GM23338 (cell line): ENCODE data around the gene TRIM28. TPM values are rescaled to one million over a fixed set of nuclear protein-coding genes. Genes with fewer than 3 reads are reported as not detected.

ENCODE experiments used
- ATAC-seq: fragments of 200-7000 bp; cut with Tn5 transposase; 3 replicates; pipeline ENCODE4 v1.9.1; 2020
- DNase-seq: peaks from one replicate; pipeline ENCODE4 v3.0.0-alpha.2; 2015; ENCODE audit warnings: low spot score
- H2AFZ ChIP-seq: fragments of 200-600 bp; sonication (generic); 2 replicates; pipeline ENCODE4 v1.8.0; 2016; ENCODE audit warnings: antibody characterized with exemption, mild to moderate bottlenecking, moderate library complexity
- H3F3A ChIP-seq: fragments of 200-600 bp; sonication (generic); replicated peaks from 2 replicates; pipeline ENCODE4 v1.8.0; 2017; ENCODE audit warnings: antibody characterized with exemption, mixed run types, low read depth
- H3K27ac ChIP-seq: fragments of 200-600 bp; sonication (generic); 2 replicates; pipeline ENCODE4 v1.6.1; 2016; ENCODE audit warnings: low read depth
- H3K27me3 ChIP-seq: fragments of 200-600 bp; sonication (generic); 2 replicates; pipeline ENCODE4 v1.8.0; 2016; ENCODE audit warnings: mild to moderate bottlenecking, mixed run types, moderate library complexity; ENCODE audit not compliant: insufficient read depth
- H3K36me3 ChIP-seq: fragments of 200-600 bp; sonication (generic); 2 replicates; pipeline ENCODE4 v1.8.0; 2016; ENCODE audit warnings: mild to moderate bottlenecking; ENCODE audit not compliant: insufficient read depth
- H3K4me1 ChIP-seq: fragments of 200-600 bp; sonication (generic); 2 replicates; pipeline ENCODE4 v1.8.0; 2016; ENCODE audit warnings: mild to moderate bottlenecking, moderate library complexity; ENCODE audit not compliant: insufficient read depth
- H3K4me2 ChIP-seq: fragments of 200-600 bp; sonication (generic); 2 replicates; pipeline ENCODE4 v1.7.1; 2017; ENCODE audit warnings: mixed run types
- H3K4me3 ChIP-seq: fragments of 200-600 bp; sonication (generic); 2 replicates; pipeline ENCODE4 v1.6.1; 2016; ENCODE audit warnings: mixed run types
- H3K79me2 ChIP-seq: fragments of 200-600 bp; sonication (generic); replicated peaks from 2 replicates; pipeline ENCODE4 v1.8.0; 2017; ENCODE audit warnings: mild to moderate bottlenecking; ENCODE audit not compliant: insufficient read depth
- H3K9me2 ChIP-seq: fragments of 200-600 bp; sonication (generic); 2 replicates; pipeline ENCODE4 v1.8.0; 2017; ENCODE audit not compliant: insufficient read depth
- H4K20me1 ChIP-seq: fragments of 200-600 bp; sonication (generic); replicated peaks from 2 replicates; pipeline ENCODE4 v1.8.0; 2017; ENCODE audit warnings: mild to moderate bottlenecking; ENCODE audit not compliant: insufficient read depth
- H3K27ac Mint-ChIP-seq: 2 replicates; pipeline ENCODE4 v1.8.0; 2020; ENCODE audit warnings: inconsistent platforms, mild to moderate bottlenecking, moderate library complexity, mixed read lengths
- H3K27me3 Mint-ChIP-seq: 3 replicates; pipeline ENCODE4 v1.8.0; 2022; ENCODE audit warnings: low read depth, mild to moderate bottlenecking, moderate library complexity, mixed read lengths, inconsistent platforms; ENCODE audit not compliant: insufficient read depth, poor library complexity
- H3K36me3 Mint-ChIP-seq: 3 replicates; pipeline ENCODE4 v1.8.0; 2021; ENCODE audit warnings: low read depth, mild to moderate bottlenecking, inconsistent platforms, moderate library complexity, mixed read lengths
- H3K4me1 Mint-ChIP-seq: 3 replicates; pipeline ENCODE4 v1.8.0; 2020; ENCODE audit warnings: mild to moderate bottlenecking, inconsistent platforms, mixed read lengths
- H3K4me3 Mint-ChIP-seq: 3 replicates; pipeline ENCODE4 v1.8.0; 2021; ENCODE audit warnings: moderate library complexity, mild to moderate bottlenecking, inconsistent platforms, mixed read lengths
- H3K9me3 Mint-ChIP-seq: 3 replicates; pipeline ENCODE4 v1.8.0; 2020; ENCODE audit warnings: moderate library complexity, mild to moderate bottlenecking, inconsistent platforms, mixed read lengths
- CREB1 ChIP-seq: fragments of 250-450 bp; sonication (Bioruptor Pico); IDR thresholded peaks from 2 replicates; pipeline ENCODE4 v1.5.0; 2020; ENCODE audit warnings: low read depth, mild to moderate bottlenecking, moderate library complexity
- ETS1 ChIP-seq: IDR thresholded peaks from 2 replicates; pipeline ENCODE4 v1.6.1; 2016; ENCODE audit warnings: antibody characterized with exemption
- EZH2 ChIP-seq: fragments of 200-600 bp; sonication (generic); IDR thresholded peaks from one replicate; pipeline ENCODE4 v1.8.0; 2017; ENCODE audit warnings: antibody characterized with exemption, mild to moderate bottlenecking, low read depth; ENCODE audit not compliant: unreplicated experiment
- EZH2phosphoT487 ChIP-seq: fragments of 200-600 bp; sonication (generic); IDR thresholded peaks from one replicate; pipeline ENCODE4 v1.8.1; 2018; ENCODE audit warnings: antibody characterized with exemption; ENCODE audit not compliant: unreplicated experiment
- JUNB ChIP-seq: IDR thresholded peaks from one replicate; pipeline ENCODE4 v1.6.1; 2016; ENCODE audit warnings: antibody characterized with exemption; ENCODE audit not compliant: unreplicated experiment
- POLR2AphosphoS5 ChIP-seq: IDR thresholded peaks from 2 replicates; pipeline ENCODE4 v1.6.1; 2016; ENCODE audit warnings: antibody characterized with exemption, low read depth
- STAT1 ChIP-seq: IDR thresholded peaks from one replicate; pipeline ENCODE4 v1.6.1; 2016; ENCODE audit warnings: antibody characterized with exemption; ENCODE audit not compliant: unreplicated experiment
- ZNF331 ChIP-seq: fragments of 250-450 bp; sonication (Bioruptor Pico); IDR thresholded peaks from 2 replicates; pipeline ENCODE4 v1.5.0; 2020; ENCODE audit warnings: low read depth, mild to moderate bottlenecking, moderate library complexity
- polyA plus RNA-seq: library from polyadenylated mRNA; unstranded; fragments of >200 nt; fragmentation: Nextera tagmentation; extraction: Ambion mirVana; gene quantifications from 2 replicates; pipeline ENCODE4 v1.2.1, GENCODE V29; 2016
- total RNA-seq: library from RNA; depleted of rRNA; stranded (reverse); fragments of >200 nt; shearing (Covaris generic); gene quantifications from 2 replicates; pipeline ENCODE4 v1.2.3, GENCODE V29; 2014
- TF ChIP-seq, protein P1 (sequence below), 2 experiments: fragments of 200-600 bp in 1 of 2; sonication (generic) in 1 of 2; conservative IDR thresholded peaks; 2 replicates each; pipeline versions ENCODE4 v1.5.1 to v1.6.1; 2016 to 2017; ENCODE audit warnings: antibody characterized with exemption in 2 of 2, low read depth in 2 of 2, mild to moderate bottlenecking in 2 of 2, moderate library complexity in 1 of 2
- TF ChIP-seq, protein P2 (sequence below): IDR thresholded peaks from one replicate; pipeline ENCODE4 v1.6.1; 2018; ENCODE audit warnings: antibody characterized with exemption; ENCODE audit not compliant: unreplicated experiment

The TRIM28 gene
- total and polyA plus RNA-seq, 2 experiments from 2014 or later: 920 to 1,430 TPM

DNA sequence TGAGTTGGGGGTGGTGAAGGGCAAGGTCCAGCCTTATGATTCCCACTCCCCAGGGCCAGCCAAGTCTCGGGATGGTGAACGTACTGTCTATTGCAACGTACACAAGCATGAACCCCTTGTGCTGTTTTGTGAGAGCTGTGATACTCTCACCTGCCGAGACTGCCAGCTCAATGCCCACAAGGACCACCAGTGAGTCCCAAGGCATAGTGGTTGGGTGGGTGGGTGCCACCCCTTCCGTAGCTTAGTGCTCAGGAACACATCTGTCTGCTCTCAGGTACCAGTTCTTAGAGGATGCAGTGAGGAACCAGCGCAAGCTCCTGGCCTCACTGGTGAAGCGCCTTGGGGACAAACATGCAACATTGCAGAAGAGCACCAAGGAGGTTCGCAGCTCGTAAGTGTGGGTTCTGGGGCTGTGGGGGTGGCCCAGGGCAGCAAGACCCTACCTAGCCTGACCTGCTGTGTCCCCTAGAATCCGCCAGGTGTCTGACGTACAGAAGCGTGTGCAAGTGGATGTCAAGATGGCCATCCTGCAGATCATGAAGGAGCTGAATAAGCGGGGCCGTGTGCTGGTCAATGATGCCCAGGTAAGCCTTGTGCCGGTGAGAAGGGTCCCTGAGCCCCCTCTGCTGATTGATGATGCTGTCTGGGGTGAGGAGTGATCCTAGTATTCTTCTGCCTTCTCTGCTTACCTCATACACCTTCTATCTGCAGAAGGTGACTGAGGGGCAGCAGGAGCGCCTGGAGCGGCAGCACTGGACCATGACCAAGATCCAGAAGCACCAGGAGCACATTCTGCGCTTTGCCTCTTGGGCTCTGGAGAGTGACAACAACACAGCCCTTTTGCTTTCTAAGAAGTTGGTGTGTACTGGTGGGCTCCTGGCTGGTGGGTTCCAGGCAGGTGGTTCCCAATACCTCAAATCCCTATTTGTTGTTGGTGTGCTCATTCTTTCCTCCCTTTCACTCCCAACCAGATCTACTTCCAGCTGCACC is 3.8 kb downstream of the TRIM28 start:
- Mint-ChIP-seq H3K4me3 (peak overlapping the region; percentile 99; the same call in 2 of the 3 replicates), H3K27me3 (peaks cover 32% of the 10 kb centered on the region), H3K27ac (no peak overlapping the region), H3K4me1 (peaks cover 24% of the 10 kb centered on the region), H3K9me3 (peaks cover 5% of the 10 kb centered on the region; the same call in 2 of the 3 replicates), H3K36me3 (peaks cover 80% of the 10 kb centered on the region)
- peaks cover 8% of the 10 kb centered on the region; the same call in 1 of the 2 replicates for H3K4me1 ChIP-seq
- H3K4me2 ChIP-seq: no peak overlapping the region
- H4K20me1 ChIP-seq: peaks cover 45% of the 10 kb centered on the region
- H3K27ac ChIP-seq: 0 out of 2 replicates have a peak overlapping the region, but pooled peaks have one; percentile 69
- peaks cover 4% of the 10 kb centered on the region; the same call in 1 of the 2 replicates for H3K27me3 ChIP-seq
- no peaks in the 10 kb centered on the region for H3K9me2 ChIP-seq
- peaks cover 51% of the 10 kb centered on the region for H3K36me3 ChIP-seq
- TF ChIP-seq STAT1 (no peak), EZH2phosphoT487 (no peak), EZH2 (no peak)
- TF ChIP-seq, protein P1, sequence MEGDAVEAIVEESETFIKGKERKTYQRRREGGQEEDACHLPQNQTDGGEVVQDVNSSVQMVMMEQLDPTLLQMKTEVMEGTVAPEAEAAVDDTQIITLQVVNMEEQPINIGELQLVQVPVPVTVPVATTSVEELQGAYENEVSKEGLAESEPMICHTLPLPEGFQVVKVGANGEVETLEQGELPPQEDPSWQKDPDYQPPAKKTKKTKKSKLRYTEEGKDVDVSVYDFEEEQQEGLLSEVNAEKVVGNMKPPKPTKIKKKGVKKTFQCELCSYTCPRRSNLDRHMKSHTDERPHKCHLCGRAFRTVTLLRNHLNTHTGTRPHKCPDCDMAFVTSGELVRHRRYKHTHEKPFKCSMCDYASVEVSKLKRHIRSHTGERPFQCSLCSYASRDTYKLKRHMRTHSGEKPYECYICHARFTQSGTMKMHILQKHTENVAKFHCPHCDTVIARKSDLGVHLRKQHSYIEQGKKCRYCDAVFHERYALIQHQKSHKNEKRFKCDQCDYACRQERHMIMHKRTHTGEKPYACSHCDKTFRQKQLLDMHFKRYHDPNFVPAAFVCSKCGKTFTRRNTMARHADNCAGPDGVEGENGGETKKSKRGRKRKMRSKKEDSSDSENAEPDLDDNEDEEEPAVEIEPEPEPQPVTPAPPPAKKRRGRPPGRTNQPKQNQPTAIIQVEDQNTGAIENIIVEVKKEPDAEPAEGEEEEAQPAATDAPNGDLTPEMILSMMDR (conservative IDR thresholded peaks at IDR 0.05; ENCODE audit: low read depth in 2 of 2): no peak
- peaks cover 79% of the 10 kb centered on the region for H3F3A ChIP-seq
- ATAC-seq (no peak), DNase-seq (no peak)
- H3K4me3 ChIP-seq: 0 out of 2 replicates have a peak overlapping the region, but pooled peaks have one; percentile 99
- no peak overlapping the region for H2AFZ ChIP-seq
- H3K79me2 ChIP-seq: peaks cover 37% of the 10 kb centered on the region

- TF ChIP-seq ZNF331 (CRISPR knock-in tag) (no peak), EZH2phosphoT487 (no peak), CREB1 (CRISPR knock-in tag) (no peak), JUNB (no peak), ETS1 (no peak), POLR2AphosphoS5 (no peak)
- TF ChIP-seq, protein P1 (conservative IDR thresholded peaks at IDR 0.05; ENCODE audit: low read depth in 2 of 2): no peak
- TF ChIP-seq, protein P2, sequence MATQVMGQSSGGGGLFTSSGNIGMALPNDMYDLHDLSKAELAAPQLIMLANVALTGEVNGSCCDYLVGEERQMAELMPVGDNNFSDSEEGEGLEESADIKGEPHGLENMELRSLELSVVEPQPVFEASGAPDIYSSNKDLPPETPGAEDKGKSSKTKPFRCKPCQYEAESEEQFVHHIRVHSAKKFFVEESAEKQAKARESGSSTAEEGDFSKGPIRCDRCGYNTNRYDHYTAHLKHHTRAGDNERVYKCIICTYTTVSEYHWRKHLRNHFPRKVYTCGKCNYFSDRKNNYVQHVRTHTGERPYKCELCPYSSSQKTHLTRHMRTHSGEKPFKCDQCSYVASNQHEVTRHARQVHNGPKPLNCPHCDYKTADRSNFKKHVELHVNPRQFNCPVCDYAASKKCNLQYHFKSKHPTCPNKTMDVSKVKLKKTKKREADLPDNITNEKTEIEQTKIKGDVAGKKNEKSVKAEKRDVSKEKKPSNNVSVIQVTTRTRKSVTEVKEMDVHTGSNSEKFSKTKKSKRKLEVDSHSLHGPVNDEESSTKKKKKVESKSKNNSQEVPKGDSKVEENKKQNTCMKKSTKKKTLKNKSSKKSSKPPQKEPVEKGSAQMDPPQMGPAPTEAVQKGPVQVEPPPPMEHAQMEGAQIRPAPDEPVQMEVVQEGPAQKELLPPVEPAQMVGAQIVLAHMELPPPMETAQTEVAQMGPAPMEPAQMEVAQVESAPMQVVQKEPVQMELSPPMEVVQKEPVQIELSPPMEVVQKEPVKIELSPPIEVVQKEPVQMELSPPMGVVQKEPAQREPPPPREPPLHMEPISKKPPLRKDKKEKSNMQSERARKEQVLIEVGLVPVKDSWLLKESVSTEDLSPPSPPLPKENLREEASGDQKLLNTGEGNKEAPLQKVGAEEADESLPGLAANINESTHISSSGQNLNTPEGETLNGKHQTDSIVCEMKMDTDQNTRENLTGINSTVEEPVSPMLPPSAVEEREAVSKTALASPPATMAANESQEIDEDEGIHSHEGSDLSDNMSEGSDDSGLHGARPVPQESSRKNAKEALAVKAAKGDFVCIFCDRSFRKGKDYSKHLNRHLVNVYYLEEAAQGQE: no peak
- ATAC-seq: no peak
- H2AFZ ChIP-seq: no peak overlapping the region
- H3K4me3 ChIP-seq: no peak overlapping the region
- H4K20me1 ChIP-seq: peaks cover 45% of the 10 kb centered on the region
- DNase-seq: no peak
- H3K4me3 Mint-ChIP-seq: no peak overlapping the region
- no peak overlapping the region for H3K27ac Mint-ChIP-seq
- peaks cover 16% of the 10 kb centered on the region; the same call in 1 of the 2 replicates for H3K4me1 ChIP-seq
- H3K4me2 ChIP-seq: no peak overlapping the region
- peaks cover 29% of the 10 kb centered on the region for H3K4me1 Mint-ChIP-seq
- no peaks in the 10 kb centered on the region for H3K9me2 ChIP-seq
- peaks cover 27% of the 10 kb centered on the region for H3K27me3 Mint-ChIP-seq
- no peaks in the 10 kb centered on the region for H3K27me3 ChIP-seq
- peaks cover 92% of the 10 kb centered on the region for H3K36me3 Mint-ChIP-seq
- peaks cover 5% of the 10 kb centered on the region; the same call in 2 of the 3 replicates for H3K9me3 Mint-ChIP-seq
- H3K27ac ChIP-seq: no peak overlapping the region
- H3K79me2 ChIP-seq: peaks cover 37% of the 10 kb centered on the region
- H3F3A ChIP-seq: peaks cover 84% of the 10 kb centered on the region
- H3K36me3 ChIP-seq: peaks cover 51% of the 10 kb centered on the region
These were observed 5.2 kb downstream of the TRIM28 start for GRCh38 chr19:58548859-58549663.
